Right lobe of liver (tissue), 6 donors: ENCODE measurements around the gene SLC24A3. TPM values are rescaled to one million over a fixed set of nuclear protein-coding genes. Genes with fewer than 3 reads are reported as not detected.

Experiments used
- ATAC-seq, 4 donors: fragments of 200-7000 bp; cut with Tn5 transposase; one replicate each; pipeline ENCODE4 v1.9.1; 2020; ENCODE audit warnings: mild to moderate bottlenecking in 4 of 4, moderate library complexity in 4 of 4
- DNase-seq, 3 donors: peaks; one replicate each; pipeline ENCODE4 v3.0.0-alpha.2; 2020
- H3K27ac ChIP-seq, 3 donors: fragments of 200-600 bp; one replicate each; pipeline ENCODE4 v1.8.0; 2022
- H3K27me3 ChIP-seq, 2 donors: fragments of 200-600 bp; one replicate each; pipeline ENCODE4 v1.8.0; 2022
- H3K36me3 ChIP-seq, 4 donors: fragments of 200-600 bp; sonication (generic) in 1 of 4; one replicate each; pipeline versions ENCODE4 v1.5.1 to v1.8.0; 2017 to 2022; ENCODE audit warnings: control low read depth in 1 of 4
- H3K4me1 ChIP-seq, 4 donors: fragments of 200-600 bp; sonication (generic) in 1 of 4; one replicate each; pipeline versions ENCODE4 v1.5.1 to v1.8.0; 2017 to 2022; ENCODE audit warnings: control low read depth in 1 of 4
- H3K4me3 ChIP-seq, 3 donors: fragments of 200-600 bp; one replicate each; pipeline ENCODE4 v1.8.0; 2022
- H3K9me3 ChIP-seq, 4 donors: fragments of 200-600 bp; sonication (generic) in 1 of 4; one replicate each; pipeline versions ENCODE4 v1.5.1 to v1.8.0; 2017 to 2022; ENCODE audit warnings: control low read depth in 1 of 4
- CTCF ChIP-seq, 4 donors: fragments of 200-600 bp in 3 of 4; fragments of 450-650 bp in 1 of 4; IDR thresholded peaks; one replicate each; pipeline versions ENCODE4 v1.5.1 to v1.8.0; 2016 to 2022; ENCODE audit warnings: antibody characterized with exemption in 4 of 4, mild to moderate bottlenecking in 2 of 4
- POLR2A ChIP-seq: fragments of 450-650 bp; IDR thresholded peaks from one replicate; pipeline ENCODE4 v1.6.1; 2017; ENCODE audit warnings: antibody characterized with exemption, mild to moderate bottlenecking
- WGBS: methylation state at CpG from one replicate; pipeline ENCODE4 v1.1.6; 2018; ENCODE audit warnings: low coverage, low lambda C conversion rate; ENCODE audit not compliant: insufficient coverage; ENCODE audit errors: missing lambda C conversion rate; 5-methylcytosine and 5-hydroxymethylcytosine counted together
- intact Hi-C, 2 donors: fragments of 100-400 bp; cut with DNase I; formaldehyde crosslinking; loops; one replicate each; pipeline versions ENCODE4 v1.11.2 to v1.14.1; 2022
- total RNA-seq, 6 experiments: library from RNA; depleted of rRNA in 2 of 6; stranded (reverse); fragments of >200 nt in 2 of 6; fragmentation: NEBNext Ultra II Directional in 3 of 6; extraction: Animal tissue kit (Norgen Biotek cat#: 25700) in 3 of 6; gene quantifications; one replicate each; pipeline versions ENCODE4 v1.1.0 to v1.2.4, GENCODE V29; 2016 to 2023
- donor health status: DM: no; HTN: yes; CAD: no.
- donor health status: DM: no; HTN: no; CAD: no.
- donor health status: DM: no; HTN: no; CAD: no.
- donor health status: DM: no; HTN: yes; CAD: no.
- donor health status: DM: no; HTN: yes; CAD: no.

Gene SLC24A3
- total RNA-seq, 6 experiments from 2014 or later, result 0.06 to 0.49 (median 0.27) TPM

DNA sequence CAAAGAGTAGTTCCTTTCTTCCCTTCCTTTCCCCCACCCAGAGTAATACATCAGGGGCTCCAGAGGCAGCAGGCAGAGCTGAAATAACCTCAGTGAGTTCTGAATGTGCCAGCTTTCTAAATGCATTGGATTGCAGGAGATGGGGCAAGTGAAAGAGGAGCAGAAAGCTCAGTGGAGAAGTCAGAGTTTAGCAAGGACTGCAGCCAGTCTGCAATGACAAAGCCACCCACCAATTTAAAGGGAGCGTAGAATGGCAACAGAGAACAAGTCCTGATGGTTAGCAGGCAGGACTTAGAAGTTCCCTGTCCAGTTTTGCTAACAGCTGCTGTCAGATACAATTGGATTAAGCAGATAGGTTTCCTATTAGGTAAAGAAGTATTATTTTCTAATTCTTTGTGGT is 342.2 kb downstream of the SLC24A3 start:
- intact Hi-C loops, result no loop called here
- no peaks in the 10 kb centered on the region for H3K4me1 ChIP-seq
- TF ChIP-seq CTCF (IDR thresholded peaks at IDR 0.05), result no peak
- TF ChIP-seq POLR2A, result no peak
- no peaks in the 10 kb centered on the region for H3K36me3 ChIP-seq
- H3K9me3 ChIP-seq, result no peaks in the 10 kb centered on the region
- DNase-seq, result no peak
- H3K4me3 ChIP-seq, result no peak overlapping the region
- WGBS, result 100% methylated on average over 1 of the region's 1 CpG
- no peak for ATAC-seq
- no peaks in the 10 kb centered on the region for H3K27me3 ChIP-seq
- H3K27ac ChIP-seq, result no peak overlapping the region

- Histone ChIP-seq H3K4me3 (no peak overlapping the region), H3K36me3 (no peaks in the 10 kb centered on the region), H3K27me3 (no peaks in the 10 kb centered on the region), H3K9me3 (no peaks in the 10 kb centered on the region), H3K4me1 (no peaks in the 10 kb centered on the region), H3K27ac (no peak overlapping the region)
- TF ChIP-seq CTCF (IDR thresholded peaks at IDR 0.05), result no peak
- DNase-seq, result no peak
- ATAC-seq, result no peak
- intact Hi-C loops, result no loop called here
Observed at GRCh38 chr20:19555726-19556125, 343.3 kb downstream of the SLC24A3 start.

DNA sequence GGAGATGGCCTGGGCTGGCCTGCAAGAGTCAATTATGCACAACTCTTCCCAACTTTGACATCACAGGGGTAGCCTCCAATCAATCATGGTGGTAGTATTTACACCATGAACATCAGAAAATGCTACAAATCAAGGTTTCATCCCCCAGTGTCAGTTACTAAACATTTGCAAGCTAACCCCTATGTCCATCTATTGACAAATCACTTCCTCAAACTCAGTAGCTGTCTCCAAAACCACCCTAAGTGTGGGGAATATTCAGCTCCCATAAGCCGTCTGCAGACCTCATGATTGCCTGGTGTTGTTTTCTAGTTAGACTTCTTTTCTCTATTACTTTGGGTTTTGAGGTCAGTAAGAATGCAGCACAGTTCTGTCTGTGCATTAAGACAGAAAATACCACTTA is 344.8 kb downstream of the SLC24A3 start:
- Histone ChIP-seq H3K36me3 (no peaks in the 10 kb centered on the region), H3K4me1 (no peaks in the 10 kb centered on the region), H3K4me3 (no peak overlapping the region), H3K9me3 (no peaks in the 10 kb centered on the region), H3K27me3 (no peaks in the 10 kb centered on the region), H3K27ac (no peak overlapping the region)
- no peak for ATAC-seq
- DNase-seq, result no peak
- no peak for TF ChIP-seq POLR2A
- no peak for TF ChIP-seq CTCF (IDR thresholded peaks at IDR 0.05)
- intact Hi-C loops, result no loop called here
- WGBS, result 28% methylated on average over 1 of the region's 1 CpG

DNA sequence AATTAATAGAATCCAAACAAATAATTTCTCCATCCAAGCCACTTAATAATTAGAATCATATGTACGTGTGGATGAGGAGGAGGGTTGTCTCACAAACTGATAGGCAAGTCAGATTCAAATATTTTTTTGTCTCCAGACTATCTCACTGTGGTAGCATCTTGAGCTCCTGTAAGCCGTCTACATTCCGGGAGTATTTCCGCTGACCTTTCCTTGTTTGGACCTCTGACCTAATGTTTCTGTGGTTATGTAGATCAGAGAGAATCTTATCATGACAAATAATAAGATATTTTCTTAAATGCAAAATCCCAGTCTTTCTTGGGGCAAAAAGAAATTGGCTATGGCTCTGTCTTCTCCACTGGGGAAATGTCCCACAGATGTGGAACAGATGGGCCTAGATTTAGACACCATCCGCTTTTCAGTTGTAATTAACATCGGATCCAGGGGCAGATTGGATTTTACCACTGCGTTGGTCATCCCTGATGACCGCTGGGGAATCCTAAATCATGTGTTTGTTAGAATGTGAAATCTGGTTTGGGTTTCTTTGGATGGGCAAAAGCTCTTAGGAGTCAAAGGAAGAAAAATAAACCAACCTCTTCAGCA is 348.5 kb downstream of the SLC24A3 start:
- no peak for ATAC-seq
- no peak overlapping the region for H3K4me3 ChIP-seq

More for the DNA sequence above, 348.5 kb downstream of the SLC24A3 start:
- intact Hi-C loops, result no loop called here
- no peaks in the 10 kb centered on the region for H3K9me3 ChIP-seq
- no peak for DNase-seq
- no peaks in the 10 kb centered on the region for H3K4me1 ChIP-seq
- 63% methylated on average over 6 of the region's 8 CpGs for WGBS
- H3K27ac ChIP-seq, result no peak overlapping the region
- no peaks in the 10 kb centered on the region for H3K27me3 ChIP-seq
- no peak for TF ChIP-seq POLR2A
- no peak for TF ChIP-seq CTCF (IDR thresholded peaks at IDR 0.05)
- H3K36me3 ChIP-seq, result no peaks in the 10 kb centered on the region
